T-helper 17 cell (primary cell): Measurements from ENCODE around the gene CAD. TPM values are rescaled to one million over a fixed set of nuclear protein-coding genes. Genes with fewer than 3 reads are reported as not detected.

Experiments used
- ATAC-seq: fragments of 150-1000 bp; cut with Tn5 transposase; 2 replicates; pipeline ENCODE4 v1.10.0; 2021; ENCODE audit warnings: mild to moderate bottlenecking, moderate library complexity
- DNase-seq, 3 donors: peaks; one replicate each; pipeline versions ENCODE4 v3.0.0 to v3.0.0-alpha.2; 2020 to 2021
- H3K9me3 ChIP-seq: one replicate; pipeline ENCODE4 v1.7.0; 2013; ENCODE audit warnings: low read length, mild to moderate bottlenecking; ENCODE audit not compliant: control insufficient read depth, poor library complexity, severe bottlenecking
- H3K27ac Mint-ChIP-seq: one replicate; pipeline ENCODE4 v1.8.0; 2022; ENCODE audit warnings: mild to moderate bottlenecking, moderate library complexity, mixed read lengths
- H3K27me3 Mint-ChIP-seq: one replicate; pipeline ENCODE4 v1.8.0; 2022; ENCODE audit warnings: mixed read lengths
- H3K36me3 Mint-ChIP-seq: one replicate; pipeline ENCODE4 v1.8.0; 2022; ENCODE audit warnings: low read depth, mixed read lengths
- H3K4me1 Mint-ChIP-seq: one replicate; pipeline ENCODE4 v1.8.0; 2022; ENCODE audit warnings: mild to moderate bottlenecking, mixed read lengths
- H3K4me3 Mint-ChIP-seq: one replicate; pipeline ENCODE4 v1.8.0; 2022; ENCODE audit warnings: mild to moderate bottlenecking, moderate library complexity, mixed read lengths
- total RNA-seq, 4 donors: library from RNA in 2 of 4; stranded (reverse) in 2 of 4; gene quantifications; one replicate each; pipeline ENCODE4 v1.2.3 and lab custom pipeline; 2022 to 2026

CAD gene
- total RNA-seq, 2 donors from 2014 or later: 27.2 to 30.0 TPM

DNA sequence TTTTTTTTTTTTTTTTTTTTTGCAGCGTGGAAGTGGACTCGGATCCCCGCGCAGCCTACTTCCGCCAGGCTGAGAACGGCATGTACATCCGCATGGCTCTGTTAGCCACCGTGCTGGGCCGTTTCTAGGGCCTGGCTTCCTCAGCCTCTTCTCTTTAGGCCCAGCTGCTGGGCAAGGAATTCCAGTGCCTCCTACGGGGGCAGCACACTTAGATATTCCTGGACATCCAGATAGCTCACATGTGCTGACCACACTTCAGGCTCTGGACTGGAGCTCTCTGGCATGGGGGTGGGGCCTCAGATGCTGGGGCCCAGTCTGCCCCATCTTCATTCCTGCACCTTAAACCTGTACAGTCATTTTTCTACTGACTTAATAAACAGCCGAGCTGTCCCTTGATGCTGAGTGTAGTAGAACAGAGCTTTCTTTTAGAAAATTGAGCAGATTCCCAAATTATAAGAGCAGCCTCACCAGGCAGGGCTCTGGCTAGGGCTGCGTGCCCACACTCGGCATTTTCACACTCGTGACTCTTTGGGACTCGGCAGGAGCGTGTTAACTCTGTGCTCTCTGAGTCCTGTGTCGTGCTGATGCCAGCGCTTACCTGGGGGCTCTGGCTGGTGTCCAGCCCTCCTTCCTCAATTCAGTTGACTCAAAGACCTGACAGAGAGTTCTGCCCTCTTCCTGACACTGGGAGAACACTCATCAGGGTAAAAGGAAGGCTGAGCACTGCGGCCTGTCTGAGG, 26.4 kb downstream of the CAD start:
- no peaks in the 10 kb centered on the region for H3K9me3 ChIP-seq
- no peak for DNase-seq
- peaks cover under 1% of the 10 kb centered on the region for H3K4me1 Mint-ChIP-seq
- no peak overlapping the region for H3K4me3 Mint-ChIP-seq
- no peaks in the 10 kb centered on the region for H3K36me3 Mint-ChIP-seq
- ATAC-seq: no peak
- H3K27ac Mint-ChIP-seq: peak overlapping the region; percentile 41
- peaks cover 8% of the 10 kb centered on the region for H3K27me3 Mint-ChIP-seq

DNA sequence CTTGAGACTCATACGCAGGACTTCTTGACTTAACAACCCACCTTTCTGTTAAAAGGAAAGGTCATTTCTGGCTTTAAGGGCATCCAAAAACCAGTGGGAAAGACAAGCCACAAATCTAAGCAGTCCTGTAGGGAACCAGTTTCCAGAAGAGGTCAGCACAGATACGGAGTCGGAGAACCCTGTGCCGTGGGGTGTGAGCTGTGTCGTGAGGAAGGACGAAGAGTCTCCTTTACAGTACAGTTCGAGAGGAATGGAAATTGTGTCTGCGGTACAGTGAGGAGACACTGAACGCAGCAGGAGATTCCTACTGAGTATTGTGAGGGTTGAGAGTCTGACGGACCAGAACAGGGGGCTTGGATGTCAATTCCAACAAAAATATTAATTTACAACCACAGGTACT, 27.9 kb downstream of the CAD start:
- H3K9me3 ChIP-seq: no peaks in the 10 kb centered on the region
- Mint-ChIP-seq H3K4me3 (no peak overlapping the region), H3K36me3 (no peaks in the 10 kb centered on the region), H3K27me3 (peaks cover 13% of the 10 kb centered on the region), H3K27ac (no peak overlapping the region), H3K4me1 (no peaks in the 10 kb centered on the region)
- ATAC-seq: no peak
- DNase-seq: no peak

DNA sequence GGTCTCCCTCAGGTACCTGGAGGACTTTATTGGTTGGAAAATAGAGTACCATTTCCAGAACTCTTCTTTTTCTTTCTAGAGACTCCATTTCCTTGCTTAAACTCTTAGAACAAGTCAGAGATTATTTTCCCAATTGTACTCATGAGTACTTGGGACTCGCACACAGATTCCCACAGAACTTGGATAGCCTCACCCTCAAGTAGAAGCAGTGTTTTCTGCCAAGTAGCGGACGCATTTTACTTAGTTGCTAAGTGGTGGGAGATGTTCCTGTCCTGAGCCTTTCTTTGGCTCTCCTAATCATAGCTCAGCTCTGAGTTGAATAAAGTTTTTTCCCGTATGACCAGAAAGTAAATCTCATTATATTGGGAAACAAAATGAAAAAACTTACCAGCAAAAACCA, 28.5 kb downstream of the CAD start:
- DNase-seq (no peak), ATAC-seq (no peak)
- Mint-ChIP-seq H3K4me1 (no peaks in the 10 kb centered on the region), H3K36me3 (no peaks in the 10 kb centered on the region), H3K4me3 (no peak overlapping the region), H3K27ac (no peak overlapping the region), H3K27me3 (peaks cover 13% of the 10 kb centered on the region)
- no peaks in the 10 kb centered on the region for H3K9me3 ChIP-seq

DNA sequence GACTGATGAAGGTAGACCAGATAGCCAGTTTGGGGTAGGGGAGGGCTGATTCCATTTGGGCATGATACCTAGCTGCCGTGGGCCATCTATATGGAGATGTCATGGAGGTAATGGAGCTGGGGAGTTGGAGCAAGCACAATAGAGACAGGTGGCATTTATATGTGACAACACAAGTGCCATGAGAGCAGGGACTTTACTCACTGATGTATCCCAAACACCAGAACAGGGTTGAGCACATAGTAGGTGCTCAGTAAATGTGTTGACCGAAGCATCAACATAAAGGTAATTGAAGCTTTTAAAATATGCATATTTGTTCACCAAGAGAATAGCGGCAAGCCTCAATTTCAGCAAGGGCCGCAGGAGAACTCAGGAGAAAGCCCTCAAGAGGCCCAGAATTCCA, 30.7 kb downstream of the CAD start:
- H3K4me1 Mint-ChIP-seq: peaks cover 3% of the 10 kb centered on the region
- no peak for ATAC-seq
- peak overlapping the region; percentile 24 for H3K27ac Mint-ChIP-seq
- no peaks in the 10 kb centered on the region for H3K9me3 ChIP-seq
- peaks cover 27% of the 10 kb centered on the region for H3K27me3 Mint-ChIP-seq
- no peak overlapping the region for H3K4me3 Mint-ChIP-seq
- H3K36me3 Mint-ChIP-seq: peaks cover 2% of the 10 kb centered on the region
- no peak for DNase-seq

DNA sequence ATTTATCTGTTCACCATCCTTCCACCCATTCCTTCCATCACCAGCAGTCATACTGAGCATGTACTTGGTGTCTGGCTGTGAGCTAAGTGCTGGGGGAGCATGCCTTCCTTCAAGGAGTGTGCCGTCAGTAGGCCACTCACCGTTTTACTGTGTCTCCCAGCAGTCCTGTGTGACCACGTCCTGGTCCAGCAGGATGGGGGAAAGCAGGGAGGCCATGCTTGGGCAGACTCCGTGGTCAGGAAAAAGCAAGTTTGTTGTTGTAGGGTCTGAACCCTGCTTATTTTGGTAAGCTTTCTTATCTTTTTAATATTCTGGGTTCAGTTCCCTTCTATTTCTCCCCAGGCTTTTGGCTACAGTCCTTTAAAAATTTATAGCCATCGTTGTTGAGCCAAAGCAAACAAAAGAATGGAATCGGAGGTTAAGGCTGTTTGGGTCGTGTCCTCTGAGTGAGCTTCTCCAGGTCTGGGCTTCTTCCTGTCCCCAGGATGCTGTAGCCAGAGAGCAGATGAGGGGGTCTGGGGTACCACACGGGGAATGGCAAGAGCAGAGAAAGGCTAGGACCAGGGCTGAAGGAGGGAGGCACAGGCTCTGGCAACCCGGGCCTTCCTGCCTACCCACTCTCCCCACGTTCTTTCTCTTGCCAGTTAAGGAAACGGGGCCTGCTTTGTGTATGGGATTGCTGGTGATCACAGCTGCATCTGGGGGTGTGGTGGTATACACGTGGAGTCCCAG, 32.2 kb downstream of the CAD start:
- no peak overlapping the region for H3K27ac Mint-ChIP-seq

DNA sequence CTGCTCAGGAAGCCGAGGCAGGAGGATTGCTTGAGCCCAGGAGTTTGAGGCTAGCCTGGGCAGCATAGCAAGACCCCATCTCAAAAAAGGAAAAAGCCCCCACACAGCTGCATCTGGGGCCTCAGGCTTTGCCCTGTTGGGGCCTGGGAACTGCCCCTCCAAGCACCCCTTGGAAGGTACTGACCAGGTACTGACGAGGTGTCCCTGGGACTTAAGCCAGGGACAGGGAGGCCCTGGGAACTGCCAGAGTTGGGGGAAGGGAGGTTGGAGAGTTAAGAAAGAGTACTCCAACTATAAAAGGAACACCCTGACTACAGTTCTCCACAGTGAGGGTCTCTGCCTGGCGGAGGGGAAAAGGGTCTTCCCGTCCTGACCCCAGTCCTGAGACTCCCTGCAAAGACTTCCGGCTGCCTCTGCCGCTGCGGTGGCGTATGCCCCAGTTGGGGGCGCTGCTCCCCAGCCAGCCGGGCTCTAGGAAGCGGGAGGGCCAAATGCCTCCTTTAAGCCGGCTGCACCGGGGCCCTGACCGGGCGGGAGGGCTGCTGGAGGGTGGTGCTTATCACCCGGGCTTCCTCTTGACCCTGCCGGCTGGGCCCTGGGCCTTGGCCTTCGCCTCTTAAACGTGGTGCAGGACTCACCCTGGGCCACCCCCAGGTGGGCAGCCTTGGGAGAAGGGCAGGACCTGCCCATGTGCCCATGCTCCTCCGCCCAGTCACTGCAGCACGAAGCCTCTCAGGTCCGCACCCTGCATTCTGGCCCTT, 32.9 kb downstream of the CAD start:
- Mint-ChIP-seq H3K4me3 (no peak overlapping the region), H3K27me3 (peaks cover 36% of the 10 kb centered on the region), H3K4me1 (peaks cover 3% of the 10 kb centered on the region), H3K36me3 (peaks cover 2% of the 10 kb centered on the region), H3K27ac (no peak overlapping the region)
- DNase-seq: peak in 1 of 3 donors; percentile 33
- H3K9me3 ChIP-seq: no peaks in the 10 kb centered on the region
- ATAC-seq: peak; percentile 73

More for the DNA sequence above, 32.2 kb downstream of the CAD start:
- ATAC-seq (no peak), DNase-seq (no peak)
- Mint-ChIP-seq H3K36me3 (peaks cover 2% of the 10 kb centered on the region), H3K27me3 (peaks cover 29% of the 10 kb centered on the region), H3K4me1 (peaks cover 3% of the 10 kb centered on the region), H3K4me3 (no peak overlapping the region)
- H3K9me3 ChIP-seq: no peaks in the 10 kb centered on the region

DNA sequence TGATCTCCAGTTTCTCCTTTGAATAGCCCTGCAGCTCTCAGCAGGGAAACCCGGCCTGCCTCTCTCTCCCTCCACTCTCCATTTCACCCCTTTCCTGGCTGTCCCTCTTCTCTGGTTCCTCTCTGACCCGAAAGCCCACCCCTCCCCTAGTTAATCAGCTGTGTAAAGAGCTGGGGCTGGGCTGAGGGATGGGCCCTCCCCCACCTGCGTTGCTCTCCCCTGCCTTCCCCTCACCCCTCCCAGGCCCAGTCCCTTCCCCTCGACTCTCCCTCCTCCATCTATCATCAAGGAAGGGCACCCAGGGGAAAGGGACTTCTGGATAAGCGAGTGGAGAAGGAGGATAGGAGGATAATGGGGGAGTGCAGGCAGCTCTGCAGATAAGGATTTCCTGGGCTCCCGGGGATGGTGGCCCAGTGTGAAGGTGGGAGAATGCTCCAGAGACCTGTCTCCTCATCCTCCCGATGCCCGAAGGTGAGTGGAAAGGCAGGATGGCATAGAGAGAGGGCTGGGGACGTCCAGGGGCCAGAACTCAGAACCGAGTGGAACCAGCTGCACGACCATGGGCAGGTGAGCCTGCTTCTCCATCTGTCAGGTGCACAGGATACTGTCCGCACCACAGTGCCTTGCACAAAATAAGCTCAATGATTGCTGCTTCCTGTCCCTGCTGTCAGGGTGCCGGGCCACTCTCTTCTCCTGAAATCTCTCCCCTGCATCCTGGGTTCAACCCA, 33.6 kb downstream of the CAD start:
- H3K27me3 Mint-ChIP-seq: peaks cover 44% of the 10 kb centered on the region
- H3K4me1 Mint-ChIP-seq: peaks cover 4% of the 10 kb centered on the region
- no peak overlapping the region for H3K27ac Mint-ChIP-seq
- no peak for ATAC-seq
- DNase-seq: no peak
- H3K9me3 ChIP-seq: no peaks in the 10 kb centered on the region
- H3K4me3 Mint-ChIP-seq: no peak overlapping the region
- peaks cover 2% of the 10 kb centered on the region for H3K36me3 Mint-ChIP-seq

DNA sequence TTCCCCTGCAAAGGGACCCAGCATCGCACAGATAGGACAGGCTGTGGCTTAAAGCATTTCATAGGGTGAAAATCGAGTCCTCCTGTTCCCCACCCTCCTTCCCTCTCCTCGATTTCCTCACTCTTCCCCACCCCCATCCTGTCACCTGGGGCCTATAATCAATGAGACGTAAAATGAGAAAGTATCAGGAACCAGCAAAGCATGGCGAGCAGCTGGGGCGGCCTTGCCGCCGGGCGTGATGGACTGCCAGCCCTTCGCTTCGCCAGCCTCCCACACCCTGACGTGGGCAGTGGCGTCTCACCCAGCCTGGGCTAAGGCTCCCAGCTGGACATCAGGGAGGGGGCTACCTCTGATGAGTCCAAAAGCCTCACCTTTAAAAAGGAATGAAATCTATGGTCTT, 34.6 kb downstream of the CAD start:
- no peaks in the 10 kb centered on the region for H3K9me3 ChIP-seq
- ATAC-seq: no peak
- Mint-ChIP-seq H3K27me3 (peaks cover 53% of the 10 kb centered on the region), H3K4me3 (no peak overlapping the region), H3K27ac (no peak overlapping the region), H3K4me1 (peaks cover 4% of the 10 kb centered on the region), H3K36me3 (peaks cover 2% of the 10 kb centered on the region)
- DNase-seq: no peak

DNA sequence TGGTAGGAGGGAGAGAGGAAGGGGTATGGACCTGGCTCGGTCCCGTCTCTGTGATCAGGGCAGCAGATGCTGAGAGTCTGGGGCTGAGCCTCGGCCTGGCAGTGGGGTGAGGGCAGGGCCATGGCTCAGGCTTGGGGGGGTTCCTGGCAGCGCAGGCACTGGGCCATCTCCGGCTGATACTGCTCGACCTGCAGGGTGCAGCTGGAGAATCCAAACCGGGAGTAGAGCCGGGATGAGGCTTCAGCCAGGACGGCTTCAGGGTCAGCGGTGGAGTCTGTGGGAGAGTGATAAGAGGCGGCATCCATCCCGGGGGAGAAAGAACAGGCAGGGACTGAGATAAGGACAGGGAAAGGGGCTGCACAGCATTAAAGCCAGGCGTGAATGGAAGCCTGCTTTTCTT, 38.0 kb downstream of the CAD start:
- Mint-ChIP-seq H3K27me3 (peaks cover 70% of the 10 kb centered on the region), H3K27ac (no peak overlapping the region), H3K4me3 (no peak overlapping the region), H3K36me3 (peaks cover 10% of the 10 kb centered on the region), H3K4me1 (peaks cover 4% of the 10 kb centered on the region)
- DNase-seq (no peak), ATAC-seq (no peak)
- H3K9me3 ChIP-seq: no peaks in the 10 kb centered on the region

DNA sequence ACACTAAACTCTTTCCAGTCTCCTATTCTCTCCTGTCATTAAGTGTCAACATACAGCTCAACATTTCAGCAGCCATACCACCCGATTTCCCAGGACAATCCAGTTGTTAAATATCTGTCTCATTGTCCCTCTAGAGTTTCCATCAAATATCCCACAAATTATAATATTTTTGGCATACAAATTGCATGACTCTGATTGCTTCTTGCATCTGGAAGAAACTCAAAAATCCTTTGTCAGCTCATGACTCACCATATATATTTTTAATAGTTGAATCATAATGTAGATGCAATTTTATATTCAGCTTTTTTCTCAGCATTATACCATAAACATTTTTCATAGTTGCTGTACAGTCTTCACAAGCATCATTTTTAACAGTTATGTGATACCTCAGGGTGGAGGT, 38.5 kb downstream of the CAD start:
- peaks cover 74% of the 10 kb centered on the region for H3K27me3 Mint-ChIP-seq
- no peaks in the 10 kb centered on the region for H3K9me3 ChIP-seq
- ATAC-seq (no peak), DNase-seq (no peak)
- H3K4me1 Mint-ChIP-seq: peaks cover 5% of the 10 kb centered on the region
- H3K27ac Mint-ChIP-seq: no peak overlapping the region
- no peak overlapping the region for H3K4me3 Mint-ChIP-seq
- H3K36me3 Mint-ChIP-seq: peaks cover 11% of the 10 kb centered on the region

DNA sequence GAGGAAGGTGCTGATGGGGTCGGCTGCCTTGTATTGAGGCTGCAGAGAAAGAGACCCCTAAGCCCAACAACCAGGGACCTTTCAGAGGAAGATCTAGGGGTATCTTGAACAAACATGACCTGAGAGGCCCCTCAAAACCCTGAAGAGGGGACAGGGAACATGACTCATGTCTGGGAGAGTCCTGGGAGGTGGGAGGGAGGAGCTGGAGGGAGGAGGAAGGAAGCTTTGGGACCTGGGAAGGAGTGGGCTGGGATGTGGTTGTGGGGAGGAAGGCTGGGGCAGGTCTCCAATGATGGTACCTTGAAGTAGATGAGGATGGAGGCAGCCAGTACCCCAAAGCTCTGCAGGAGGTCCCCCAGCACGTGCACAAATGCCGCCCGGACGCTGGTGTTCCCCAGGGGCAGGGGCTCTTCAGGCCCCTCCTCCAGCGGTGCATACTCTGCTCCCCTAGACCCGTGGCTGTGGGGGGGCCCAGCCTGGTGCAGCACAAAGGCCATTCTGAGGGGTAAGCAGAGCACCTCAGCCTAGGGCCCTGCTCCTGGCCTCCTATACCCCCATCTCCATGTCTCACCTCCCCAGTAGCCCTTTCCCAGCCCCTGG, 39.8 kb downstream of the CAD start:
- H3K36me3 Mint-ChIP-seq: peaks cover 18% of the 10 kb centered on the region
- peaks cover 75% of the 10 kb centered on the region for H3K27me3 Mint-ChIP-seq
- ATAC-seq: no peak
- H3K27ac Mint-ChIP-seq: no peak overlapping the region
- no peaks in the 10 kb centered on the region for H3K9me3 ChIP-seq
- no peak overlapping the region for H3K4me3 Mint-ChIP-seq
- no peak for DNase-seq
- H3K4me1 Mint-ChIP-seq: peaks cover 14% of the 10 kb centered on the region

DNA sequence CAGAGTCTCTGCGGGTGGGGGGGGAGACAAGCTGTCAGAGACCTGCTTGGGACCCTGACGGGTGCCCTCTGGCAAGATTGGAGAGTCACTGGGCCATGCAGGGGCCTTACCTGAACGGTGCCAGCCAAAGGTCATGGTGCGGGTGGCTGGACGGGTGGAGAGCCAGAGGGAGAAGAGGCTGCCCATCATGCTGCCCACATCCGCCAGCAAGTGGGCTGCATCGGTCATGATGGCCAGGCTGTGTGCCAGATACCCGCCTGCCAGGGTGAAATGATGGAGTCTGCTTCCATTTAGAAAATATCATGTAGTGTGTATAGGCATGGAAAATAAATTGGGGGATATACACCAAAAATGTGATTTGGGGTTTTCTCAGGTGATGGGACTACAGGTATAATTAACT, 40.9 kb downstream of the CAD start:
- H3K27me3 Mint-ChIP-seq: peaks cover 75% of the 10 kb centered on the region
- no peak overlapping the region for H3K27ac Mint-ChIP-seq
- DNase-seq: no peak
- peaks cover 16% of the 10 kb centered on the region for H3K4me1 Mint-ChIP-seq
- peaks cover 18% of the 10 kb centered on the region for H3K36me3 Mint-ChIP-seq
- H3K9me3 ChIP-seq: no peaks in the 10 kb centered on the region
- no peak for ATAC-seq
- no peak overlapping the region for H3K4me3 Mint-ChIP-seq
